IgD-negative memory B cell (primary cell): ENCODE results near the gene FBL. TPM values are rescaled to one million over a fixed set of nuclear protein-coding genes. Genes with fewer than 3 reads are reported as not detected.
A peak's percentile ranks its signal among the peaks of the same experiment; 100 is the strongest.

ENCODE experiments used
- H3K27ac Mint-ChIP-seq, 3 donors: one replicate each; pipeline ENCODE4 v1.8.0; 2020 to 2022; ENCODE audit warnings: mild to moderate bottlenecking in 3 of 3, mixed read lengths in 3 of 3, moderate library complexity in 1 of 3
- H3K27me3 Mint-ChIP-seq: one replicate; pipeline ENCODE4 v1.8.0; 2021; ENCODE audit warnings: mixed read lengths
- H3K36me3 Mint-ChIP-seq: one replicate; pipeline ENCODE4 v1.8.0; 2020; ENCODE audit warnings: mild to moderate bottlenecking, mixed read lengths
- H3K4me1 Mint-ChIP-seq, 3 donors: one replicate each; pipeline ENCODE4 v1.8.0; 2020 to 2022; ENCODE audit warnings: mixed read lengths in 3 of 3, mild to moderate bottlenecking in 1 of 3
- H3K4me3 Mint-ChIP-seq, 4 donors: one replicate each; pipeline ENCODE4 v1.8.0; 2020 to 2022; ENCODE audit warnings: mild to moderate bottlenecking in 4 of 4, mixed read lengths in 4 of 4, moderate library complexity in 3 of 4
- H3K9me3 Mint-ChIP-seq, 3 donors: one replicate each; pipeline ENCODE4 v1.8.0; 2020 to 2021; ENCODE audit warnings: mixed read lengths in 3 of 3, mild to moderate bottlenecking in 1 of 3
- polyA plus RNA-seq: library from polyadenylated mRNA; unstranded; fragments of 300-500 nt; fragmentation: Illumina TruSeq; gene quantifications from one replicate; pipeline ENCODE4 v1.2.3, GENCODE V29; 2021

FBL gene
- polyA plus RNA-seq, 1 donor from 2014 or later: 183 TPM

GRCh38 chr19:39839678-39840327, 6.4 kb downstream of the FBL start:
- Mint-ChIP-seq H3K27ac (no peak overlapping the region), H3K4me1 (peaks cover 23 to 29% (median 23%) of the 10 kb centered on the region in 3 donors), H3K4me3 (no peak overlapping the region), H3K36me3 (peaks cover 3% of the 10 kb centered on the region), H3K27me3 (no peaks in the 10 kb centered on the region), H3K9me3 (no peaks in the 10 kb centered on the region)

GRCh38 chr19:39838569-39838968, 7.6 kb downstream of the FBL start:
- H3K27ac Mint-ChIP-seq: no peak overlapping the region
- H3K9me3 Mint-ChIP-seq: no peaks in the 10 kb centered on the region
- no peaks in the 10 kb centered on the region for H3K27me3 Mint-ChIP-seq
- peaks cover 12 to 23% (median 20%) of the 10 kb centered on the region in 3 donors for H3K4me1 Mint-ChIP-seq
- peaks cover 5% of the 10 kb centered on the region for H3K36me3 Mint-ChIP-seq
- no peak overlapping the region for H3K4me3 Mint-ChIP-seq

GRCh38 chr19:39837978-39838377, 8.2 kb downstream of the FBL start:
- Mint-ChIP-seq H3K27ac (peak overlapping the region in 1 of 3 donors; percentile 49), H3K4me1 (peaks cover 9 to 21% (median 21%) of the 10 kb centered on the region in 3 donors), H3K4me3 (no peak overlapping the region), H3K36me3 (peaks cover 5% of the 10 kb centered on the region), H3K27me3 (no peaks in the 10 kb centered on the region), H3K9me3 (no peaks in the 10 kb centered on the region)

- Mint-ChIP-seq H3K36me3 (peaks cover 6% of the 10 kb centered on the region), H3K27ac (peak overlapping the region; percentile 67 to 95 (median 85)), H3K27me3 (no peaks in the 10 kb centered on the region), H3K4me1 (peaks cover 7 to 21% (median 19%) of the 10 kb centered on the region in 3 donors), H3K4me3 (peak overlapping the region; percentile 53 to 92 (median 88)), H3K9me3 (no peaks in the 10 kb centered on the region)
Observed at GRCh38 chr19:39834287-39834841, 11.8 kb downstream of the FBL start.

GRCh38 chr19:39833464-39834286, 12.5 kb downstream of the FBL start, which contains the start of gene DYRK1B:
Gene DYRK1B, minus strand, starts transcription at chr19:39834162. Its CDS starts 2,295 bp downstream, at chr19:39831867.
- Mint-ChIP-seq H3K36me3 (peaks cover 10% of the 10 kb centered on the region), H3K4me1 (peaks cover 11 to 23% (median 20%) of the 10 kb centered on the region in 3 donors), H3K27ac (peak within 1 kb of the TSS; percentile 70 to 95 (median 95)), H3K4me3 (peak within 1 kb of the TSS; percentile 61 to 92 (median 89)), H3K9me3 (no peaks in the 10 kb centered on the region), H3K27me3 (no peaks in the 10 kb centered on the region)

GRCh38 chr19:39833160-39833463, 13.1 kb downstream of the FBL start:
- Mint-ChIP-seq H3K36me3 (peaks cover 12% of the 10 kb centered on the region), H3K4me3 (peak overlapping the region; percentile 61 to 92 (median 89)), H3K4me1 (peaks cover 14 to 26% (median 26%) of the 10 kb centered on the region in 3 donors), H3K9me3 (no peaks in the 10 kb centered on the region), H3K27me3 (no peaks in the 10 kb centered on the region), H3K27ac (peak overlapping the region; percentile 70 to 95 (median 85))

GRCh38 chr19:39832341-39833083, 13.7 kb downstream of the FBL start:
- Mint-ChIP-seq H3K27ac (peak overlapping the region; percentile 70 to 95 (median 85)), H3K4me1 (peaks cover 14 to 26% (median 26%) of the 10 kb centered on the region in 3 donors), H3K27me3 (no peaks in the 10 kb centered on the region), H3K4me3 (peak overlapping the region; percentile 61 to 92 (median 85)), H3K36me3 (peaks cover 12% of the 10 kb centered on the region), H3K9me3 (no peaks in the 10 kb centered on the region)

- Mint-ChIP-seq H3K4me1 (peaks cover 14 to 26% (median 26%) of the 10 kb centered on the region in 3 donors), H3K27me3 (no peaks in the 10 kb centered on the region), H3K27ac (peak overlapping the region in 2 of 3 donors; percentile 70 to 95), H3K36me3 (peaks cover 12% of the 10 kb centered on the region), H3K9me3 (no peaks in the 10 kb centered on the region), H3K4me3 (peak overlapping the region in 3 of 4 donors; percentile 61 to 92 (median 89))
Observed at GRCh38 chr19:39831679-39832078, 14.5 kb downstream of the FBL start.

- peaks cover 14 to 28% (median 26%) of the 10 kb centered on the region in 3 donors for H3K4me1 Mint-ChIP-seq
Observed at GRCh38 chr19:39830847-39831246, 15.3 kb downstream of the FBL start.

GRCh38 chr19:39830406-39830805, 15.8 kb downstream of the FBL start:
- peaks cover 14 to 28% (median 26%) of the 10 kb centered on the region in 3 donors for H3K4me1 Mint-ChIP-seq
- peaks cover 12% of the 10 kb centered on the region for H3K36me3 Mint-ChIP-seq
- no peaks in the 10 kb centered on the region for H3K9me3 Mint-ChIP-seq
- no peaks in the 10 kb centered on the region for H3K27me3 Mint-ChIP-seq
- peak overlapping the region in 1 of 3 donors; percentile 82 for H3K27ac Mint-ChIP-seq
- peak overlapping the region in 1 of 4 donors; percentile 76 for H3K4me3 Mint-ChIP-seq

More at GRCh38 chr19:39830847-39831246, 15.3 kb downstream of the FBL start:
- no peaks in the 10 kb centered on the region for H3K27me3 Mint-ChIP-seq
- peak overlapping the region in 2 of 4 donors; percentile 16 to 76 for H3K4me3 Mint-ChIP-seq
- peaks cover 12% of the 10 kb centered on the region for H3K36me3 Mint-ChIP-seq
- no peaks in the 10 kb centered on the region for H3K9me3 Mint-ChIP-seq
- H3K27ac Mint-ChIP-seq: peak overlapping the region; percentile 33 to 76 (median 70)

GRCh38 chr19:39829702-39830275, 16.4 kb downstream of the FBL start:
- Mint-ChIP-seq H3K27me3 (no peaks in the 10 kb centered on the region), H3K9me3 (no peaks in the 10 kb centered on the region), H3K4me3 (peak overlapping the region in 1 of 4 donors; percentile 76), H3K4me1 (peaks cover 14 to 28% (median 28%) of the 10 kb centered on the region in 3 donors), H3K36me3 (peaks cover 12% of the 10 kb centered on the region), H3K27ac (peak overlapping the region in 2 of 3 donors; percentile 53 to 82)

- Mint-ChIP-seq H3K9me3 (no peaks in the 10 kb centered on the region), H3K4me1 (peaks cover 14 to 22% (median 20%) of the 10 kb centered on the region in 3 donors), H3K27me3 (no peaks in the 10 kb centered on the region), H3K4me3 (peak overlapping the region; percentile 58 to 84 (median 76)), H3K36me3 (peaks cover 10% of the 10 kb centered on the region), H3K27ac (peak overlapping the region; percentile 76 to 95 (median 82))
Observed at GRCh38 chr19:39828654-39829032, 17.5 kb downstream of the FBL start.

GRCh38 chr19:39828015-39828653, 18.0 kb downstream of the FBL start:
- H3K9me3 Mint-ChIP-seq: no peaks in the 10 kb centered on the region
- peak overlapping the region; percentile 58 to 84 (median 76) for H3K4me3 Mint-ChIP-seq
- H3K36me3 Mint-ChIP-seq: peaks cover 10% of the 10 kb centered on the region
- no peaks in the 10 kb centered on the region for H3K27me3 Mint-ChIP-seq
- H3K4me1 Mint-ChIP-seq: peaks cover 14 to 22% (median 20%) of the 10 kb centered on the region in 3 donors
- peak overlapping the region; percentile 76 to 95 (median 82) for H3K27ac Mint-ChIP-seq

- H3K4me1 Mint-ChIP-seq: peaks cover 9 to 14% (median 11%) of the 10 kb centered on the region in 3 donors
Observed at GRCh38 chr19:39827216-39827615, 19.0 kb downstream of the FBL start.

More at GRCh38 chr19:39827216-39827615, 19.0 kb downstream of the FBL start:
- Mint-ChIP-seq H3K9me3 (no peaks in the 10 kb centered on the region), H3K4me3 (no peak overlapping the region), H3K36me3 (peaks cover 10% of the 10 kb centered on the region), H3K27me3 (no peaks in the 10 kb centered on the region), H3K27ac (no peak overlapping the region)
